ENCODE measurements around the gene RAB3IL1.
"Not testable (repeated sequence)": the region's sequence is repeated elsewhere in the genome, so short reads cannot be mapped to it uniquely, and the experiment has no call there.

The RAB3IL1 gene

DNA sequence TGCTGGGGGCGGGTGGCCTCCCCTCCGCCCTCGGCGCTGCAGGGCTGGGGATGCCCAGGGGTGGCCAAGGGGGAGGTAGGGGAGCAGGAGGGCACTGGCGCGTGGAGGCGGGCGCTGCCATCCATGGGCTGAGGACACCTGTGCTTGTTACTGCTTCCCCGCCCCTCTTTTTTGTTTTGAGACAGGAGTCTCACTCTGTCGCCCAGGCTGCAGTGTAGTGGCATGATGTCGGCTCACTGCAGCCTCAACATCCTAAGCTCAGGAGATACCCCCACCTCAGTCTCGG is 25.3 kb downstream of the RAB3IL1 start:
- H3K4me3 ChIP-seq (ENCODE audit: low read depth, low read length): peak overlapping the region; percentile 37
- no peak for DNase-seq (ENCODE audit: low read depth)

DNA sequence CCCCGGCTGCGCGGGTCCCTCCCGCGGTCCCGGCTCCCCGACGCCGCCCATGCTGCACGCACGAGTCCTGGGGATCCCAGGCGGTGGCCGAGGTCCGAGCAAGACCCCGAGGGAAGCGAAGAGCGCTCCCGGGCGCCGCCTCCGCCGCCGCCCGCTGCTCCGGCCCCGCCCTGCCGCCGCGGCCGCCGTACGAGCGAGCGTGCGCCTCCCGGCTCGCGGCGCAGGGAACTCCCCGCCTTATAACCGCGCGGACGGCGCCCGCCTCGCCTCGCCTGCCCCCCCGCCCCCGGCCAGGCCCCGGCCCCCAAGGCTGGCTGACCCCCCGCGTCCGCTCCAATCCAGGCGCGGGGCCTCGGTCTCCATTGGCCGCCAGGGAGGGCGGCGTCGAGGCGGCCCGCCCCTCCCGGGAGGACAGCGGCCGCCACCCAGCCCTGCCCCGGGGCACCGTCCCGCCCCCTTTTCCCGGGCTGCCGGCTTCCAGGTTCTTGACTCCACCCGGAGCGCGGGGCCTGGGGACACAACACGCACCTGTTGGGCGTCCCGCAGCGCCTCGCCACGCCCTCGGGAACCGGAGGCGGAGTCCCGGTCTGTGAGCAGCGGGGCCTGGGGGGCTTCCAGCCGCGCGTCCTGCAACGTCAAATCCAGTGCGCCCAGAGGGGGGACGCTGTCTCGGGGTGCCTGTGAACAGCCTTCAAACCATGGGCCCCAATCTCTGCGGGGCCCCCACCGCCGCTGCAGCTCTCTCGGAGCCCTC is 25.9 kb downstream of the RAB3IL1 start, which contains the start of gene FADS3:
FADS3 (minus strand) TSS at position 215 of the 754 bp plus-strand sequence; CDS start at position 51, 164 bp downstream.
- no peak for DNase-seq (ENCODE audit: low read depth)
- peak within 1 kb of the TSS; percentile 91 for H3K4me3 ChIP-seq (ENCODE audit: low read depth, low read length)

DNA sequence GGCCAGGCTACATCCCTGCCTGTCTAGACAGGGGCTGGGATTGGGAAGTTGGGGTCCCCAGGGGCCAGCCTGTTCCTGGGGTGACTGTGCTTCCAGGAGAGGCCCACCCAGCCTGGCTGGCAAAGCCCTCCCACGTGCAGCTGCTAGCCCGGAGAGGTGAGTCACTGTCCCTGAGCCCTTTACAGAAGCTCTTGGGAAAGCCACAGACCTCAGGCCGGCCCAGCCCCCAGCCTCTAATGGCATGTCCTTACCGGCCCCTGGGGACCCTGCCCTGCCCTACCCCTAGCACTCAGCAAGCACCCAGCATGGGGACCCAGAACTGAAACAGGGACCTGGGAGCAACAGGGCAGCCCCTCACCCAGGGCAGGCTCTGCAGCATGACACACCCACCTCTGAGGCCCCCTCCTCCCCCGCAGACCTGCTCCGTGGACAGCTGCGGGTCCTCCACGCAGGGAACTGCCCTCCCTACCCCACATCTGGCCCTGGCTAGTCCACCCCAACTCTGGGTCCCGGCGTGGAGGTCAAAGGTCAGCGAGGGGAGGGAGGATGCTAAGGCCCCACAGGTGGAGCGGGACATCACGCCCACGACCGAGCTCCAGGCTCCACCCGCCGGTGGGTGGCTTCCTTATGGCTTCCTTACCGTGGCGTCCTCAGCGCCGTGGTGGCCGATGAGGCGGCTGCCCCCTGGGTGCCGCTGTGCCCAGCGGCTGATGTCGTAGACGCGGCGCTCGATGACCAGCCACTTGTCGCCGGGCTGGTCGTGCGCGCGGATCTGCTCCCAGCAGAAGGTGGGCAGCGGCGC is 26.6 kb downstream of the RAB3IL1 start:
- DNase-seq (ENCODE audit: low read depth): peak; percentile 50
- peak overlapping the region; percentile 91 for H3K4me3 ChIP-seq (ENCODE audit: low read depth, low read length)

DNA sequence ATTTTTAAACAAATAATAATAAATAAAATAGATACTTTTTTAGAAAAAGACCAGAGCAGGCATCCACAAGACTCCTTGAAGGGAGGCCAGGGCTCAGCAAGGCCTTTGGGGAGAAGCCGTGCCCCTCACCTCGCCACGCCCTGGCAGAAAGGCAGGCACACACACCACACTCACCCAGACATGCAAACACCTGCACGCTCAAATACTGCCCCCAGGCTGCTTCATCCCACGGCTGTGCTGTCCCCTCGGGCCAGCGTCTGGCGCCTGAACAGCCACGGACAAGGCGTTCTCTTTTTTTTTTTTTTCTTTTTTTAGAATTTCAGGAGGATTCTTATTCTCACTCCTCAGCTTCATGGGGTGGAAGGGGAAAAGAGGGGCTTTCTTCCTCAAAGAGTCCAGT is 27.5 kb downstream of the RAB3IL1 start:
- no peak for DNase-seq (ENCODE audit: low read depth)
- H3K4me3 ChIP-seq (ENCODE audit: low read depth, low read length): peak overlapping the region; percentile 91

DNA sequence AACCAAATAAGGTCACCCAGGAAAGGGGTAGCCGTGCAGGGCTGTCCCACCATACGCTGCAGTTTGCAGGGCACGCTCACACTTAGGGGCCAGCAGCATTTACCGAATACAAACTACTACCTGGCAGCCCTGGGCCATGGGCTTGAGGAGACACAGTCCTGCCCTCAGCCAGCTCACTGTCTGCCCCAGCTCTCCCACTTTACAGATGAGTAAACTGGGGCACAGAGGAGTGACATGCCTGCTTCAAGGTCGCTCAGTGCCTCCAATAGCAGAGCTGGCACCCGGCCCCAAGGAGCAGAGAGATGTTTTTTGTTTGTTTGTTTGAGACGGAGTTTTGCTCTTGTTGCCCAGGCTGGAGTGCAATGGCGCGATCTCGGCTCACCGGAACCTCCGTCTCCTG is 28.8 kb downstream of the RAB3IL1 start:
- DNase-seq (ENCODE audit: low read depth): no peak
- no peak overlapping the region for H3K4me3 ChIP-seq (ENCODE audit: low read depth, low read length)

DNA sequence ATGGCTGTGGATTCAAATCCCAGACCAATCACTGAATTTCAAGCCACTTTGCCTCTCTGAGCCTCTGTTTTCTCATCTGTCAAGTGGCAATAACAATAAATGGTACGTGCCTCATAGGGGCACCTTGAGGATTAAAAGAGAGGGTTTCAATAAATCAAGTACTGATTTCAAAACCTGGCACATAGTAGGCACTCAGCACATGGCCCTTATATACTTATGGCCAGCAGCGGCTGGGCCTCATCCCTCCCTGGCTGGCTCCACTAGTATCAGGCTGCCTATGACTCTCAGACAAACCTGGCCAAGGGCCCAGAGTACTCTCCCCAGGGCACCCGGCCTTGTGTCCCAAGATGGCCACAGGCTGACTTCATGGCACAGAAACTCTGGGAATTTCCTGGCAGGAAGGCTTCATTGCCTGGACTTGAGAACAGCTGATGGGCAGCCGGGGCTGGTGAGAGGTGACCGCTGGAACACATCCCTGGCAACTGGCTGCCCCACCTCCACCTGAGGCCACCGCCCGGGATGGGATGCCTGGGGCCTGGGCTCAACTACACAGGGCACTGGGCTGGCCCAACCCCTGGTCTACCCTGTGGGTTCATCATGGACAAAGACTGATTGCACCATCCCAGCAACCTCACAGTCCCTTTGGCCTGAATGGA is 29.4 kb downstream of the RAB3IL1 start:
- H3K4me3 ChIP-seq (ENCODE audit: low read depth, low read length): no peak overlapping the region
- peak; percentile 64 for DNase-seq (ENCODE audit: low read depth)

DNA sequence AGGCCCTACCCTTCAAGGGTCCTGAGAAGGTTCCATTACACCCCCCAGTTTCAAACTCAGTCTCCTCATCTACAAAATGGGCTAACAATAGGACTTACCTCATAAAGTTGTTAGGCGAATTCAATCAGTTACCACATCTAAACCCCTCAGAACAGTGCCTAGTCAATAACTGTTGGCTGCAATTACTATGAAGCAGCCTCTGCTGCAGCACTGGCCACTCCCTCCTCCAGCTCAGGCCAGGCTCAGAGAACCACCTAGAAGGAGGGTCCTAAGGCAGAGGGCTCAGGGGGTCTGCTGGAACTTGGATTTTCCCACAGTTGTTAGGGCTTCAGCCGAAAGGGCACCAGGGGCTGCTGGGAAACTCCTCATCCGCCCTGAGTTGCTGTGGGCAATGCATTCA is 30.7 kb downstream of the RAB3IL1 start:
- no peak overlapping the region for H3K4me3 ChIP-seq (ENCODE audit: low read depth, low read length)
- DNase-seq (ENCODE audit: low read depth): no peak

DNA sequence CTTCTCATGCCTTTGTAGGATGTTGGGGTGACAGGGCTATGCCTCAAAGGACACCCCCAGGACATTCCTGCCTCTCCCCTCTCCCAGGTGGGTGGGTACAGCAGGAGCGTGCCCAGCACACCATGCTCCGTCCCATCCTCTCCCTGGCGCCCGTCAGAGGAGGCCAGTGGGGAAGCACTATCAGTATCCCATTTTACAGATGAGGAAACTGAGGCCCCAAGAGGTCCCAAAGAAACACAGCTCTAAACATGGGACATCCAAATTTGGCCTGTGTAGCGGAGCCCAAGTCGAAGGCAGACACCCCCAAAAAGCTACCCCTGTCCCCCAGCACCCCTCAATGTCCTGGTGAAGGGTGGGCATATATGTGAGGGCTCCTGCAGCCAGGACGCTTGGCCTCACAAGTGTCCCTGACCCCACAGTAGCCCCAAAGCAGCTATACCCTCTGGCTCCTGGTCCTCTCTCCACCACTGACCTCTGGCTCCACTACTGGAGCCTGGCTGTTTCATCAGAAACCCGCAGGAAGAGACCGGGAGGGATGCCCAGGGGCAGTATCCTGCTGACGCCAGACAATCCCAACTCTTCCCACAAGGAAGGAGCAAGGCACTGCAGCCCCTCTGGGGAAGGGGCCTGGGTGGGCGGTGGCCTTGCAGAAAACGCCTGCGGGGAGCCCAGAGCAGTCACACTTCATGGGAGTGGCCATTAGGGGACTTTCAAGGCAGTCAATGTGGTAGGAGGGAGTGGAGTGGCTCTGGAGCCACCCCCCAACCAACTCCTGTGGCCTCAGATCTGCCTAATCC is 31.4 kb downstream of the RAB3IL1 start:
- no peak overlapping the region for H3K4me3 ChIP-seq (ENCODE audit: low read depth, low read length)
- DNase-seq (ENCODE audit: low read depth): no peak

DNA sequence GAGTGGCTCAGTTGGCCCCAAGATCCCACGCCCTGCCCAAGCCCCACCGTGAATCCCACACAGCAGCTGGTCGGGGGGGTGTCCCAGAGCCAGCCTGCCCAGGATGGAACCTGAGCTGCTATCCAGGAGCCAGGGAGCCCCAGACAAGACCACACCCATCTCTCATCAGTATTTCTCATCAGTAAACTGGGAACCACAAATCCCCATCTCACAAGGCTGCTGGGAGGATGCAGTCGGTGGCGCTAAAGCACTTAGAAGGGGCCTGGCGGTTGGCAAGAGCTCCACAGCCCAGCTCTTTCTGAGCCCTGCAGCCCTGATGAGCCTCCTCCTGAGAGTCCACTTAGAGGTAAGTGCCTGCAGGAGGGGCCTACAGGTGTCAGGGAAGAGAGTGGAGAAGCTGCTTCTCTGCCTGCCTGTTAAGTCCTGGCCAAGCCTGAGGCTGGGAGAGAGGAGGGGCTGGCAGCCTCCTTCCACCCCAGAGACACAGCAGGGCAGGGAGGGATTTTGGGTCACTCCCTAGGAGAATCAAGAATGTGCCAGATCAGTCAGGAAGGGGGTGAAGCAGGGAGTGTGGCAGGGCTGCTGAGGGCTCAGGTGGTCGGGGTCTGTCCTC is 32.1 kb downstream of the RAB3IL1 start:
- H3K4me3 ChIP-seq (ENCODE audit: low read depth, low read length): no peak overlapping the region
- no peak for DNase-seq (ENCODE audit: low read depth)

DNA sequence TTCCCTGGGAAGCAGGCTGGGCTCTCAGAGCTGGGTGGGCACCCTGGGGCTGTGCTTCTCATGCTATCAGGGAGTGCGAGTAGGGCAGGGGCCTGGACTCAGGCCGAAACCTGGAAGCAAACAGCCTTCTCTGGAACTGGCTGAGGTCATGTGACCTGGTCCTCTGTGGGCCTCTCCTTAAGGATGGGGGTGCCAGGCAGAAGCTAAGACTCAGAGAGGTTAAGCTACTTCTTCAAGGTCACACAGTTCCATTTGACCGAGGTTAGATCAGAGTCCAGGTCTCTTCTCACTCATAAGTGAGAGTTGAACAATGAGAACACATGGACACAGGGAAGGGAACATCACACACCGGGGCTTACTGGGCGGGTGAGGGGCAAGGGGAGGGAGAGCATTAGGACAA is 33.4 kb downstream of the RAB3IL1 start:
- H3K4me3 ChIP-seq (ENCODE audit: low read depth, low read length): no peak overlapping the region
- DNase-seq (ENCODE audit: low read depth): no peak

DNA sequence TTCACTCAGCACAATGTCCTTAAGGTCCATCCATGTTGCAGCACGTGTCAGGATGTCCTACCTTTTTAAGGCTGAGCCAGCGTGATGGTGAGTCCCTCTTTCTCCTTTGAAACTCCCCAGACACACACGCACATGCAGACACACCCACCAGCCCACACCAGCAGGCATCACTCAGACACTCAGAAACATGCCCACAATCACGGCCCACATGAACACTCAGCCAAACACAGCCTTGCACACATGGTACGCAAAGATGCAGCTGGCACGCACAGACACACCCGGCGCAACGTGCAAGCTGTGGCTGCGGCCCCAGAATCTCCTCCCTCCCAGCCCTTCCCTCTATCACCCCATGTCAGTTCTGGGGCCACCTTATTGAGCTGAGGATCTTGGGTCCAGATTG is 34.0 kb downstream of the RAB3IL1 start:
- no peak for DNase-seq (ENCODE audit: low read depth)
- no peak overlapping the region for H3K4me3 ChIP-seq (ENCODE audit: low read depth, low read length)

DNA sequence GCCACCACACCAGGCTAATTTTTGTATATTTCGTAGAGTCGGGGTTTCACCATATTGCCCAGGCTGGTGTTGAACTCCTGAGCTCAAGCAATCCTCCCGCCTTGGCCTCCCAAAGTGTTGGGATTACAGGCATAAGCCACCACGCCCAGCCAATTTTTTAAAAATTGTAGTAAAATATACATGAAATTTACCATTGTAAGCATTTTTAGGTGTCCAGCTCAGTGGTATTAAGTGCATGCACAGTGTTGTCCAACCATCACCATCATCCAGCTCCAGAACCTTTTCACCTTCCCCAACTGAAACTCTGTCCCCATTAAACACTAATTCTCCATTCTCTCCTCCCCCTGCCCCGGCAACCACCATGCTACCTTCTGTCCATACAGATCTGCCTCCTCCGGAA is 34.5 kb downstream of the RAB3IL1 start:
- no peak for DNase-seq (ENCODE audit: low read depth)
- no peak overlapping the region for H3K4me3 ChIP-seq (ENCODE audit: low read depth, low read length)

DNA sequence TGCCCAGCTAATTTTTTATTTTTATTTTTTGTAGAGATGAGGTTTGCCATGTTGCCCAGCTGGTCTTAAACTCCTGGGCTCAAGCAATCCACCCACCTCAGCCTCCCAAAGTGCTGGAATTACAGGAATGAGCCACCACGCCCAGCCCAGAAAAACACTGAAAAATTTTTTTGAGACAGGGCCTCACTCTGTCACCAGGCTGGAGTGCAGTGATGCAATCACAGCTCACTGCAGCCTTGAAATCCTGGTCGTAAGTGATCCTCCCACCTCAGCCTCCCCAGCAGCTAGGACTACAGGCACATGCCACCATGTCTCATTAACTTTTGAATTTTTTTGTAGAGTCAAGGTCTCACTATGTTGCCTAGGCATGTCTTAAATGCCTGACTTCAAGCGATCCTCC is 35.1 kb downstream of the RAB3IL1 start:
- not testable (repeated sequence) for DNase-seq (ENCODE audit: low read depth); H3K4me3 ChIP-seq (ENCODE audit: low read depth, low read length)

DNA sequence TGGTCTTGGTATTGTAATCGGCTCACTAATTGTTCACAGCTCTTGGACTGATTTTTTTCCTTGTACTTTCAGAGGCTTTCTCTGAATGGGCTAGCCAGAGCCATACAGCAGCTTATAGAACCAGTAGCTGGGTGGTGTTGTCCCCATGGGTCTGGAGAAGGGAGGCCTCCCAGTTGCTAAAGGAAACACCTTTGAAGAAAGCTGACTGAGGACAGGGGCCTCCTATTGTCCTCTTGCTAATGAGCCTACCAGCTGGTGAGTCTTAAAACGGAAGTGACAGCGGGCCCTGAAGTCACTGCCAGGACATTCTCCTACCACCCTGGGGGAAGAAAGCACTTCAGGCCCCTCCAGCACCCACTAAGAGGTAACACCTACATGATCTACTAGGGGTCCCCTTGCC is 36.0 kb downstream of the RAB3IL1 start:
- DNase-seq (ENCODE audit: low read depth): no peak
- no peak overlapping the region for H3K4me3 ChIP-seq (ENCODE audit: low read depth, low read length)

DNA sequence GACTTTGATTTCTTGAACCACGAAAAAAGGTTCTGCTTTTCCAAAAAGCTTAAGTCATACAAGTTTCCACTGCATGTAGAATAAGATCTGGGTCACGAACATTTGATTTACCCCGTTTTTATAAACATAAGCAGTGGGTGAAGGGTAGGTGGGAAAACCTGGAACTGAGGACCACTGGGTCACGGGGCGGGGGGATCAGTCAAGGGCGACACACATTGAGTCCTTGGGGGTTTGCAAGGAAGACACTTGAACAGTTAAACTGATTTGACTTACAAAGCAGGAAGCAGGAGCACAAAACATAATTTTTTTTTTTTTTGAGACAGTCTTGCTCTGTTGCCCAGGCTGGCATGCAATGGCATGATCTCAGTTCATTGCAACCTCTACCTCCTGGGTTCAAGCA is 36.9 kb downstream of the RAB3IL1 start:
- DNase-seq (ENCODE audit: low read depth): no peak
- no peak overlapping the region for H3K4me3 ChIP-seq (ENCODE audit: low read depth, low read length)

DNA sequence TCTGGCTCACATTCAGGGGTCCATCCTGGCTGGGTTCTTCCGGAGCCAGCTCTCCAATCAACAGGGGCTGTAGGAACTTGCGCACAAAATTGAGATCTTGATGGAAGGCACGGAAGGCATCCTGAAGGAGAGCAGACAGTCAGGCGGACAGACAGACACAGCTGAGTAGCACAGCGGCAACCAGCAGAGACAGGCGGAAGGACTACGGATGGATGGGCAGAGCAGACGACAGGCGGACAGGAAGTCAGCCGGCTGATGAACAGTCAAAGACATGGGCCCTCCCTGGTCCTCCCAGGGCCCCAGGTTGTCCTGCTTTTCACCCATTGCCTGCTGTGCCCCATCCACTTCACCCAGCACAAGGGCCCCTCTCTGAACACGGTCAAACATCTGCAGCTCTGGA is 37.3 kb downstream of the RAB3IL1 start:
- DNase-seq (ENCODE audit: low read depth): no peak
- no peak overlapping the region for H3K4me3 ChIP-seq (ENCODE audit: low read depth, low read length)

DNA sequence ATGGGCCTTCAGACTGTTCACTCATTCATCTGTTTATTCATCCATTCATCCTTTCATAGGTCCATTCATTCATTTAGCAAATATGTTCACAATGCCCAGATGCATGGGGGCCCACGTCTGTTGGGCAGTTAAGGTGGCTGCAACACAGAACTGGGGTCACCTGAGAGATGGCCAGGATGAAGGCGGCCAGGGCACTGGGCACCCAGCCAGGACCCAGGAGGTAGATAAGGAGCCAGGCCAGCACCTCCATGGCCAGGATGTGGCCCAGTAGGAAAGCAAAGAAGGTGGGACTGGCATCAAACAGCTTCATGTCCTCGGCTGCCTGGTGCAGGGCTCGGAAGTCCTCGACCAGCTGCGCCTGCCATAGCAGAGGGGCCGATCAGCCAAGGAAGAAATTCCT is 38.2 kb downstream of the RAB3IL1 start:
- DNase-seq (ENCODE audit: low read depth): no peak
- H3K4me3 ChIP-seq (ENCODE audit: low read depth, low read length): no peak overlapping the region

DNA sequence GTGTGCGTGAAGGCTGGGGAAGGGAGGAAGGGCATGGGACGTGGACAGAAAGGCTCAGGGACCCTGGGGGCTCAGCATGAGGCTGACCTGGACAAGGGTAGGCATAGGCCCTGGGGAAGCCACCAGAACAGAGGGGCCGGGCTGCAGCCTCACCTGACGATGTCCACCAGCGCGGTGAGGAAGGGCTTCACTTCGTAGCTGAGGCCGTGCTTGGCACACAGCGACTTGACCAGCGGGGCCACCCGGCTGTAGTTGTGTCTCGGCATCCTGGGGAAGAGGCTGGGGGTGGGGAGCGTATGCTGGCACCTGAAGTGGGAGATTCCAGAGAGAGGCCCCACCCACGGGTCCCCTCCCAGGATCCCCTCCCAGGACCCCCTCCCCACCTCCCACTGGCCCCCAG is 41.7 kb downstream of the RAB3IL1 start:
- no peak overlapping the region for H3K4me3 ChIP-seq (ENCODE audit: low read depth, low read length)
- no peak for DNase-seq (ENCODE audit: low read depth)

DNA sequence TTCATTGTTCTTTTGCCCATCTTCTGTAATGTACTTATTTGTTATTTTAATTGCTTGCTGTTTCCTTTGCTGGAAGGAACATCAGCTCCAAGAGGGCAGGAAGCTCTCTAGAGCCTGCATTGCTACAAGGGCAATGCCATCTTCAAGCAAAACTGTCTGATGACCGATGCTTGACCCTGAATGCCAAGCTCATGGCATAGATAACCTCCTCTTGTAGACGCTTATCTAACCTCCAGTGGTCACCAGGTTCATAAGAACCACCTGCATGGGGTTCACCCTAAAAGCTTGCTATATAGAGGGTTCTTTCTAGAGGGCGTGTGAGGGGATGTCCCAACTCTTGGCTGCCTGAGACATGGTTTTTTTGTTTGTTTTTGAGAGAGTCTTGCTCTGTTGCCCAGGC is 42.5 kb downstream of the RAB3IL1 start:
- H3K4me3 ChIP-seq (ENCODE audit: low read depth, low read length): no peak overlapping the region
- DNase-seq (ENCODE audit: low read depth): no peak
